SK-N-SH (cell line): ENCODE data around the gene MED26.

ENCODE experiments used
- RFX5 ChIP-seq: IDR thresholded peaks from 2 replicates; pipeline ENCODE4 v1.6.1; 2012; ENCODE audit warnings: mild to moderate bottlenecking, improper control_type of control experiment, low read length
- SMC3 ChIP-seq: IDR thresholded peaks from 2 replicates; pipeline ENCODE4 v1.6.1; 2012; ENCODE audit warnings: low read depth, low read length, improper control_type of control experiment
- YY1 ChIP-seq: IDR thresholded peaks from 2 replicates; pipeline ENCODE4 v1.4.0; 2012; ENCODE audit warnings: low read depth, mild to moderate bottlenecking
- TF ChIP-seq, protein P1 (sequence below): fragments of 200-600 bp; sonication (generic); IDR thresholded peaks from 2 replicates; pipeline ENCODE4 v1.6.1; 2017; ENCODE audit warnings: antibody characterized with exemption, mild to moderate bottlenecking, moderate library complexity

GRCh38 chr19:16581971-16582343 lies 46.0 kb downstream of the MED26 start:
- no peak for TF ChIP-seq RFX5
- TF ChIP-seq, protein P1, sequence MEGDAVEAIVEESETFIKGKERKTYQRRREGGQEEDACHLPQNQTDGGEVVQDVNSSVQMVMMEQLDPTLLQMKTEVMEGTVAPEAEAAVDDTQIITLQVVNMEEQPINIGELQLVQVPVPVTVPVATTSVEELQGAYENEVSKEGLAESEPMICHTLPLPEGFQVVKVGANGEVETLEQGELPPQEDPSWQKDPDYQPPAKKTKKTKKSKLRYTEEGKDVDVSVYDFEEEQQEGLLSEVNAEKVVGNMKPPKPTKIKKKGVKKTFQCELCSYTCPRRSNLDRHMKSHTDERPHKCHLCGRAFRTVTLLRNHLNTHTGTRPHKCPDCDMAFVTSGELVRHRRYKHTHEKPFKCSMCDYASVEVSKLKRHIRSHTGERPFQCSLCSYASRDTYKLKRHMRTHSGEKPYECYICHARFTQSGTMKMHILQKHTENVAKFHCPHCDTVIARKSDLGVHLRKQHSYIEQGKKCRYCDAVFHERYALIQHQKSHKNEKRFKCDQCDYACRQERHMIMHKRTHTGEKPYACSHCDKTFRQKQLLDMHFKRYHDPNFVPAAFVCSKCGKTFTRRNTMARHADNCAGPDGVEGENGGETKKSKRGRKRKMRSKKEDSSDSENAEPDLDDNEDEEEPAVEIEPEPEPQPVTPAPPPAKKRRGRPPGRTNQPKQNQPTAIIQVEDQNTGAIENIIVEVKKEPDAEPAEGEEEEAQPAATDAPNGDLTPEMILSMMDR, result no peak
- no peak for TF ChIP-seq YY1
- no peak for TF ChIP-seq SMC3
